Astrocyte (in vitro differentiated cells and primary cell): ENCODE results near the gene MIA2.

ENCODE experiments used
- EZH2 ChIP-seq: IDR thresholded peaks from 2 replicates; pipeline ENCODE4 v1.6.1; 2012; ENCODE audit warnings: mild to moderate bottlenecking, low read length, inconsistent platforms; ENCODE audit not compliant: insufficient read depth
- TF ChIP-seq, protein P1 (sequence below): IDR thresholded peaks from 2 replicates; pipeline ENCODE4 v1.5.1; 2011; ENCODE audit warnings: low read depth, mild to moderate bottlenecking, inconsistent platforms, low read length, moderate library complexity; ENCODE audit not compliant: insufficient read depth

DNA sequence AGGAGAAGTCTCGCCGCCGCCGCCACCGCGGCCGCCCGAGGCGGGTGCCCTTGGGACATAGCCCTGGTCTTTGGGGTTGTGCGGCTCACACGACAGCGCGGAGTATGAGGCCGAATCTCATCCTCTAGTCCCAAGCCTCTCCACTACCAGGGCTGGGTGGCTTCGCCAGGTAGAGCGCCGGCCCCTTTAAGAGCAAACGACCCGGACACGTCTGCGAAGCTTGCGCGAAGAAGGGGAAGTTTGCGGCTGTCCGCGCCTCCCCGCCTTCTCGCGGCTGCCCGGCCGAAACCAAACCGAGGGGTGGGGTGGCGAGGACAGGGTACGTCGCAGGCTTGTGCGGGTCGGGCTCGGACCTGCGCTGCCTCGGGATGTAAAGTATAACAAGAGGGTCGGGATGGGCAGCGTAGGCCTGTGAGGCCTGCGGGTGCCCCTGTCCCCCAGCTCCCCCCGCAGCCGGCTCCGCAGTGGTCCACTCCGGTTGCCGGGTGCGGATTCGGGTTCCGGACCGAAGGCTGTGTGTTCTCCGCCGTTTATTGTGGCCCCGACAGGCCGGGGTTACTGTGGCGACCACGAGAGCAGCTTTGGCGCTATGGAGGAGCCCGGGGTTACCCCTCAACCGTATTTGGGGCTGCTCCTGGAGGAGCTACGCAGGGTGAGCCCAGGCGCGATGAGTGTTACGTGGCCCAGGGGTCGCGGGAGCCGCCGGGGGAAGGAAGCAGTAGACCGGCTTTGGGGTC, 33.3 kb downstream of the MIA2 start:
- TF ChIP-seq, protein P1, sequence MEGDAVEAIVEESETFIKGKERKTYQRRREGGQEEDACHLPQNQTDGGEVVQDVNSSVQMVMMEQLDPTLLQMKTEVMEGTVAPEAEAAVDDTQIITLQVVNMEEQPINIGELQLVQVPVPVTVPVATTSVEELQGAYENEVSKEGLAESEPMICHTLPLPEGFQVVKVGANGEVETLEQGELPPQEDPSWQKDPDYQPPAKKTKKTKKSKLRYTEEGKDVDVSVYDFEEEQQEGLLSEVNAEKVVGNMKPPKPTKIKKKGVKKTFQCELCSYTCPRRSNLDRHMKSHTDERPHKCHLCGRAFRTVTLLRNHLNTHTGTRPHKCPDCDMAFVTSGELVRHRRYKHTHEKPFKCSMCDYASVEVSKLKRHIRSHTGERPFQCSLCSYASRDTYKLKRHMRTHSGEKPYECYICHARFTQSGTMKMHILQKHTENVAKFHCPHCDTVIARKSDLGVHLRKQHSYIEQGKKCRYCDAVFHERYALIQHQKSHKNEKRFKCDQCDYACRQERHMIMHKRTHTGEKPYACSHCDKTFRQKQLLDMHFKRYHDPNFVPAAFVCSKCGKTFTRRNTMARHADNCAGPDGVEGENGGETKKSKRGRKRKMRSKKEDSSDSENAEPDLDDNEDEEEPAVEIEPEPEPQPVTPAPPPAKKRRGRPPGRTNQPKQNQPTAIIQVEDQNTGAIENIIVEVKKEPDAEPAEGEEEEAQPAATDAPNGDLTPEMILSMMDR, result no peak
- no peak for TF ChIP-seq EZH2
